GM18909 (cell line): ENCODE results near the gene SP9.
"Not testable (repeated sequence)": the region's sequence is repeated elsewhere in the genome, so short reads cannot be mapped to it uniquely, and the experiment has no call there.

Source experiments
- ATAC-seq: cut with Tn5 transposase; IDR thresholded peaks from one replicate; pipeline ENCODE4 v1.9.1; 2021; ENCODE audit warnings: mild to moderate bottlenecking; ENCODE audit not compliant: unreplicated experiment, poor library complexity

Gene SP9

DNA sequence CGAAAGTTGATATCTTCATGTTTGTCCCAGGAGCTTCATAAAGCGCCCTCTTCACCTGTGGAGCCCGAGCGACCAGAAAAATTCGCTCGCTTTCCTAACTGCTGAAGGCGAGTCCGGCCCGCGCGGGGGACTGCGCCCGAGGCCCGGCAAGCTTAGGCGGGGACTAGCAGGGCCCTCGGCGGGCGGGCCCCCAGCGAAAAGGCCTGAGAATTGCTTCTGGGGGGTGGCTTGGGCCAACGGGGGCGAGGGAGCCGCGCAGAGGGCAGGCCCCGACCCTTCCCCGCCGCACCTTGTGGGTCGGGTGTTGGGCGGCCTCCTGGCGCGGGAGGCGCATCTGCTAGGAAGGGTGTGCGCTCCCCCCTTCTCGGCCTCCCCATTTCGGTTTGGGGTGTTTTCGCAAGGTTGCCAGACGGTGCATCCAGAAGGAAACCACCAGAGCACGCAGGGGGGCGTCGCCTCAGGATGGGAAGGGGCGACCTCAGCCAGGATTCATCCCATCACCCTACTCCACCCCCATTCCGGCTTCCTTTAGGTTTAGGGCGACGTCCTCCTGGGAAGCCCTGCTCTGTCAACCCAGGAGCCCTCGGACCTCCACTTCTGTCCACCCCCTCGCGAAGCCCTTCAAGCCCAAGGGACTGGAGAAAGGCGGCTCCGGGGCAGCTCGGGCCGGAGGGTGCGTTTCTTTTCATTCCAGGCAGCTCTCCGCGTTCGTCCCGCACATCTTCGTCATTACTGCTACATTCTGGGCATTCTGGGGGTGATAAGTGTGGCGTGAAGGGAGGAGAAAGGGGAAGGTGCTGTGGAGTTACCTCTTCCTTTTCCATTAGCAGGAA lies 9.1 kb downstream of the SP9 start:
- ATAC-seq, result no peak

DNA sequence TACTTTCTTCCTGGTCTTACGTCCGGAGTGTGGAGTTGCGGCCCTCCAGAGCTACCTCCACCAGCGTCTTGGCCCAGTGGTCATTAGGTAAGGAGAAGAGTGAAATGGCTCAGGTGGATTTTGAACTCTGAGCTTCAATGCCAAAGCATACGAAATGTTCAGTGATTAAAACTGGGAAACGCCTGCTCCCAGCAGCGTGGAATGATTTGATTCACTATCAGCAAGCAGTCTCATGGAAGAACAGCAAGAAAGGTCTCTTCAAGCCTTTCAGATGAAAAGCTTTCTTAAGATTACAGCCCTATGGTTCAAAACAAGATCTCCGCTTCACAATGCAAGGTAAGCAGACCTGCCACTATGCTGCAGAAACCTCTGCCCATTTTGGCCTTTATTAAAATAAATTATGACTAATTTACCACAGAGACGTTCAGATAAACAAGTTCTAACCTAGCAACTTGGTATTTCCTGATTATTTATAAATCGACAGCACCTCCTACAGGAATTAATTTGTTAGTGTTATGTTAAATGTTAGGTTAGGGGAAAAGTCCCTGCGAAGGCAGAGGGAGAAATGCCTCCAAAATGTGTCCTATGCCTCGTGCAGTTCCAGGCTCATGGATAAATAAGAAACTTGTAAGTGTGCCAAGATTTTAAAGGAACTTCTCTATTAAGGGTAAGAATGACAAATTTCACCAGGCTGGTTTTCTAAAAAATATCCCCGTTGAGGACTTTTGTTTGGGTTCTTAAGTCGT lies 10.1 kb downstream of the SP9 start:
- ATAC-seq, result no peak

DNA sequence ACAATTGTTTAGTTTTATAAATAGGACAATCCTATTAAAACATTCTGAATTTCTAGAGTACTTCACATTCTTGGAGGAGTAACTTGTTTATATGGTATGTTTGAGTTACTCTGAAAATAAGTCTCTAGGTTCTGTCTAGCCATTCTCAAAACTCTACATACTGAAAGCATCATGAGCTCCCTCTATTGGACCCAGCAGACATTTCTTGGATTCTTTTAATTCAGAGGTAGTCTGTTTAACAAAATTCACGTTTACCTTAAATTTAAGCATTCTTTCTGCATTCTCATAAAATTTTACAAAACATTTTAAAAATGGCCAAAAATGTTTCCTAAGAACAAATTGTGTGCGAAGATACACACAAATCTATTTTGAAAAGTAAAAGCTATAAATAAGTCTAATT lies 15.3 kb downstream of the SP9 start:
- ATAC-seq, result no peak

DNA sequence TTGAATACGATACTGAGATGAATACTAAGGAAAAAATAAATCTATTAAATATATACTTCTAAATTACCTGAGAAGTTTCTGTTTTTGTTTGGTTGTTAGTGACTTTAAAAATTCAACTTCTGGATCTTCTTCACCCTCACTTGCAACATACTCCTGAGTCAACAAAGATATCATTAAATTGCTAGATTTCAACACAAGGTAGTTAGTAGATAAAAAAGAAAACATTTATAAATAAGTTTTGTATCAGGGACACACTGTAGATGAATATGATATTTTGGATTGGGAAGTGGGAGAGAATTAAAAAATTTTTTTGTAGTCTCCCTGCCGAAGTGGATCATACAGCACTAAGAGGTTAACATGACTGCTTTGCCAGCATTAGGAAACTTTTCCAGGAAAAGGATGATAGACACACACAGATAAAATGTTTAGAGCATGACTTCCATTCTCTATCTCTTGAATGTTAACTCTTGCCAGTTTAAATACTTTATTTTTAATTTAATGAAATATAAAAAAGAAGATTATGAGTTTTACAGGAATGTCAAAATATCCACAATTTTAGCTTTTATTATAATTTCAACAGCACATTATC lies 15.9 kb downstream of the SP9 start:
- ATAC-seq, result no peak

DNA sequence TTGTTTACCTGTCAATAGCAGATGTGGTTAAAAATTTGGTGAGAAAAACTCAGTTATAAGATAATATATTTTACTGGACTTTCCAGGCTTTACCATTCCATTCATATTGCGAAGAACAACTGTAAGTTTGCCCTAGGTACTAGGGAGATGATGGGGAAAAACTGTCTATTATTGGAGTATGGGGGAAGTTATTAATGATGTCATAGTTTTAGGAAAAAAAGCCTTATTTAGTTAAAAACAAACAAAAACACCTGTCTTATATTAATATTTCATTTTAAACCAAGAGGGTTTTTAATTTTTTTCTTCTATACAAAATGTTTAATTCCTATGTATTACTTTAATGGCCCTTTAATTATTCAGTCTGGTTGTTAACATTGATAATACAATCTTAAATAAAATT lies 18.2 kb downstream of the SP9 start:
- no peak for ATAC-seq

DNA sequence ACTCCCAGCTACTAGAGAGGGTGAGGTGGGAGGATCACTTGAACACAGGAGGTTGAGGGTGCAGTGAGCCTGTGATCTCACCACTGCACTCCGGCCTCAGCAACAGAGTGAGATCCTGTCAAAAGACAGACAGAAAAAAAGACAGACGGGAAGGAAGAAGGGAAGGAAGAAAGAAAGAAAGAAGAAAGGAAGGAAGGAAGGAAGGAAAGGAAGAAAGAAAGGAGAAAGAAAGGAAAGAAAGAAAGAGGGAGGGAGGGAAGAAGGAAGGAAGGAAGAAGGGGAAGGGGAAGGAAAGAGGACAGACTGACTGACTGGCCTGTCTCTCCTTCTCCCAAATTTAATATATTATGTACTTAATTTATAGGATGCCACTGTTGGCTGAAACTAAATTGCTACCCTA lies 21.6 kb downstream of the SP9 start:
- ATAC-seq, result no peak

DNA sequence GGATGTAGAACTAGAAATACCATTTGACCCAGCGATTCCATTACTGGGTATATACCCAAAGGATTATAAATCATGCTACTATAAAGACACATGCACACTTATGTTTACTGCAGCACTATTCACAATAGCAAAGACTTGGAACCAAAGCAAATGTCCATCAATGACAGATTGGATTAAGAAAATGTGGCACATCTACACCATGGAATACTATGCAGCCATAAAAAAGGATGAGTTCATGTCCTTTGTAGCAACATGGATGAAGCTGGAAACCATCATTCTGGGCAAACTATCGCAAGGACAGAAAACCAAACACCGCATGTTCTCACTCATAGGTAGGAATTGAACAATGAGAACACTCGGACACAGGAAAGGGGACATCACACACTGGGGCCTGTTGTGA lies 24.9 kb downstream of the SP9 start:
- not testable (repeated sequence) for ATAC-seq

DNA sequence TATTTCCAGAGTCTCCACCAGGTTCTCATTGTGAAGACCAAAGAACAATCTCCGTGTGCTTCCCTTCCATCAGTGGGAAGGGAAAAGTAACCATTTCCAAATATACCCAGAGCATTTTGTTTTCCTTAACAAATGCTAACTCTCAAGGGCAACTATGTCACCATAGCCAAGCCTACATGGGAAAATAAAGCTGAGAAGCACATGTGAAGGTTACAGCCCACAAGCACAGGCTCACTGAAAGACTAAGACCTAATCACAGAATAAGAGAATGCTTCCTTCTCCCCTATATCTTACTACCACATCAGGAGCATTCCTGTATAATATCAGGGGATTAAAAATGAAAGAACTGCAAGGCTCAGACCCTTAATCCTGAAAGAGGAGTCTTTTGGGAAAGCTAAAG lies 28.2 kb downstream of the SP9 start:
- no peak for ATAC-seq

DNA sequence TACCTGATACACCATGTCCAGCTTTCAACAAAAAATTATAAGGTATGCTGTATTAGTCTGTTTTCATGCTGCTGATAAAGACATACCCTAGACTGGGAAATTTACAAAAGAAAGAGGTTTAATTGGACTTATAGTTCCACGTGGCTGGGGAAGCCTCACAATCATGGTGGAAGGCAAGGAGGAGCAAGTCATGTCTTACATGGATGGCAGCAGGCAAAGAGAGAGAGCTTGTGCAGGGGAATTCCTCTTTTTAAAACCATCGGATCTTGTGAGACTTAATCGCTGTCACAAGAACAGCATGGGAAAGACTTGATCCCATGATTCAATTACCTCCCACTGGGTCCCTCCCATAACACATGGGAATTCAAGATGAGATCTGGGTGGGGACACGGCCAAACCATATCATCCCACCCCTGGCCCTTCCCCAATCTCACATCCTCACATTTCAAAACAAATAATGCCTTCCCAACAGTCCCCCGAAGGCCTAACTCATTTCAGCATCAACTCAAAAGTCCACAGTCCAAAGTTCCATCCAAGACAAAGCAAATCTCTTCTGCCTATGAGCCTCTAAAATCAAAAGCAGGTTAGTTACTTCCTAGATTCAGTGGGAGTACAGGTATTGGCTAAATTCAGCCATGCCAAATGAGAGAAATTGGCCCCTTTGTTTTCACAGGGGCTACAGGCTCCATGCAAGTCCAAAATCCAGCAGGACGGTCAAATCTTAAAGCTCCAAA lies 28.9 kb downstream of the SP9 start:
- ATAC-seq, result not testable (repeated sequence)

DNA sequence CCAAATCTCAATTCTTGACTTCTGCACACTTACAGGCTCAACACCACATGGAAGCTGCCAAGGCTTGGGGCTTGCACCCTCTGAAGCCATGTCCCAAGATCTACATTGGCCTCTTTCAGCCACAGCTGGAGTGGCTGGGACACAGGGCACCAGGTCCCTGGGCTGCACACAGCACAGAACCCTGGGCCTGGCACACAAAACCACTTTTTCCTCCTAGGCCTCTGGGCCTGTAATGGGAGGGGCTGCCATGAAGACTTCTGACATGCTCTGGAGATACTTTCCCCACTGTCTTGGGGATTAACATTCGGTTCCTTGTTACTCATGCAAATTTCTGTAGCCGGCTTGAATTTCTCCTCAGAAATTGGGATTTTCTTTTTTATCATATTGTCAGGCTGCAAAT lies 29.9 kb downstream of the SP9 start:
- no peak for ATAC-seq

DNA sequence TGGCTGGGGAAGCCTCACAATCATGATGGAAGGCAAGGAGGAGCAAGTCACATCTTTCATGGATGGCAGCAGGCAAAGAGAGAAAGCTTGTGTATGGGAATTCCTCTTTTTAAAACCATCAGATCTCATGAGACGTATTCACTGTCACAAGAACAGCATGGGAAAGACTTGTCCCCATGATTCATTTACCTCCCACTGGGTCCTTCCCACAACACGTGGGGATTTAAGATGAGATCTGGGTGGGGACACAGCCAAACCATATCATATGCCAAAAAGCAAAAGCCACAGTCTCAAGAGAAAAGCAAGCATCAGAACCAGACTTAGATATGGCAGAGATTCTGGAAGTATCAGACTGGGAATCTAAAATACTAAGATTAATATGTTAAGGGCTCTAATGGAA lies 30.8 kb downstream of the SP9 start:
- ATAC-seq, result no peak

DNA sequence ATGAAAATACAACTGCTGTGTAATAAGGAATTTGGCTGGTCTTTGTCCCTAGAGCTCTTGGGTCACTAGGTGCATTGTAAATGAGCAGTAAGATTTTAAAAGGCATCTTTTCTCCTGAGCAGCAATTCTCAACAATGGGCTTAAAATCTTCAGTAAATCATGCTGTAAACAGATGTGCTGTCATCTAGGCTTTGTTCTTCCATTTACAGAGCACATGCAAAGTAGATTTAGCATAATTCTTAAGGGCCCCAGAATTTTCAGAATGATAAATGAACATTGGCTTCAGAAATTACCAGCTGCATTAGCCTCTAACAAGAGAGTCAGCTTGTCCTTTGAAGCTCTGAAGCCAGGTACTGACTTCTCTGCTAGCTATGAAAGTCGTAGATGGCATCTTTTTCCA lies 33.9 kb downstream of the SP9 start:
- ATAC-seq, result no peak

DNA sequence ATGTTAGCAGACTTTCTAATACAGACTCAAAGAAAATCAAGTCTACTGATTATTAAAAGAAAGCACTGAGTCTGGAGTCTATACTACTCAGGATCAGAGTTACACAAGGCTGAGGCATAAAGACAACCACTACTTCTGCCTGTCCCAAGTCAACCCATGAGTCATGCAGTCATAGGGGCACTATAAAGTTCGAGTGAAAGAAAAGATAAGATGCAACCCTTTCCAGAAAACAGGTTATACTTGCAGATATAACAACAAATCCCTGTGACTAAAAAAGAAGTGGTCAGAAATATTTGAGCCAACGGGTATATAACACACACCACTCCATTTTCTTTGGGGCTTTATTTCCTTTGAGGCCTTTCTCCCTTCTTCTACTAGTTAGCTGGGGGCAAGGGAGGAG lies 42.2 kb downstream of the SP9 start:
- ATAC-seq, result no peak

DNA sequence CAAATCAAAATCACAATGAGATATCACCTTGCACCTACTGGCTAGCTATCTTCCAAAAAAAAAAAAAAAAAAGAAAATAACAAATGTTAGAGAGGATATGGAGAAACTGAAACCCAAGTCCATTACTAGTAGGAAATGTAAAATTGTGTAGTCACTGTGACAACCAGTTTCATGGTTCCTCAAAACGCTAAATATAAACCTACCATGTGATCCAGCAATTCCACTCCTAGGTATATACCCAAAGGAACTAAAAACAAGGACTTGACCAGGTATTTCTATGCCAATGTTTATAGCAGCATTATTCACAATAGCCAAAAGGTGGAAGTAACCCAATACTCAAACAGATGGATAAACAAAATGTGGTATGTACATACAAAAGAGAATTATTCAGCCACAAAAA lies 49.0 kb downstream of the SP9 start:
- ATAC-seq, result no peak

DNA sequence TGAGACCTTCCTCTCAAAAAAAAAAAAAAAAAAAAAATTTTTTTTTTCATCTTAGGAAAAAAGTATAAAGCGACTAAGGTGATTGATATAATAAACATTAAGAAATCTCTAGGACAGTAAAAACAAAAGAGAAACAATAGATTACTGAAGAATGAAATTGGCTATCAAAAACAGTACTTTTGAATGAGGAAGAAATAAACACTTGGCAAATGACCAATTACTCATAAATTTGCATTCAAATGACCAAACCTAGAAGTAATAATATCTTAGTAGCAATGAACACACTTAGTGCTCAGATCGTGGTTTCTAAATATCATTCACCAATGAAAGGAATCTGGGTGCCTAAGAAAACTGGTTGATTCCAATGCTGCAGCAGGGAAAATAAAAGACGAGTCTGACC lies 50.4 kb downstream of the SP9 start:
- no peak for ATAC-seq
